22Rv1 (cell line): ENCODE measurements around the gene EPS8L3.

Source experiments
- H3K27ac ChIP-seq: fragments of 450-650 bp; 2 replicates; pipeline ENCODE4 v1.5.1; 2017
- ZFX ChIP-seq: fragments of 450-650 bp; IDR thresholded peaks from 2 replicates; pipeline ENCODE4 v1.6.1; 2017; ENCODE audit warnings: antibody characterized with exemption, borderline replicate concordance
- TF ChIP-seq, protein P1 (sequence below): fragments of 450-650 bp; IDR thresholded peaks from 2 replicates; pipeline ENCODE4 v1.5.1; 2017; ENCODE audit warnings: mild to moderate bottlenecking

Gene EPS8L3

GRCh38 chr1:109728870-109729269 lies 34.9 kb downstream of the EPS8L3 start:
- no peak overlapping the region for H3K27ac ChIP-seq
- no peak for TF ChIP-seq ZFX

DNA sequence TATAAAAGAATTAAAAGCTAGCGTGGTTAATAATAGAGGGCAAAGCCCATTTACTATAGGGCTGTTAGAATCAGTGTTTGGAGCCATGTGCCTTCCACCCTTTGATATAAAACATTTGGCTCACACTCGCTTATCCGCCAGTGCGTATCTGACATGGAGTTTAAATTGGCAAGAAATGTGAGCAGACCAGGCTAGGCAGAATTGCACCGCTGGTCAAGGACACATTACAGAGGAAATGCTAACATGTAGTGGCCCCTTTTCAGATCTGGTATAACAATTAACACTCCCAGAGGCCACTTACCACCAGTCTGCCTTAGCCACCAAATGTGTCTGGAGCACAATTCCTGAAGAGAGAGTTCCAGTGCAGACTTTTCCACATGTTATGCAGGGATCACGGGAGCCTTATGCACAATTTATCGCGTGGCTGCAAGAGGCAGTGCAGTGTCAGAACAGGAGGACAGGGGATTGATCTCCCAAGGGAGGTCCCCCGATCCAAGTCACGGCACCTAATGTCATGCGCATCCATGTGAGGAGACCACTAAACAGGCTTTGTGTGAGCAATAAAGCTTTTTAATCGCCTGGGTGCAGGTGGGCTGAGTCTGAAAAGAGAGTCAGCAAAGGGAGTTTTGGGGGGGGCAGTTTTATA lies 36.9 kb downstream of the EPS8L3 start:
- TF ChIP-seq, protein P1, sequence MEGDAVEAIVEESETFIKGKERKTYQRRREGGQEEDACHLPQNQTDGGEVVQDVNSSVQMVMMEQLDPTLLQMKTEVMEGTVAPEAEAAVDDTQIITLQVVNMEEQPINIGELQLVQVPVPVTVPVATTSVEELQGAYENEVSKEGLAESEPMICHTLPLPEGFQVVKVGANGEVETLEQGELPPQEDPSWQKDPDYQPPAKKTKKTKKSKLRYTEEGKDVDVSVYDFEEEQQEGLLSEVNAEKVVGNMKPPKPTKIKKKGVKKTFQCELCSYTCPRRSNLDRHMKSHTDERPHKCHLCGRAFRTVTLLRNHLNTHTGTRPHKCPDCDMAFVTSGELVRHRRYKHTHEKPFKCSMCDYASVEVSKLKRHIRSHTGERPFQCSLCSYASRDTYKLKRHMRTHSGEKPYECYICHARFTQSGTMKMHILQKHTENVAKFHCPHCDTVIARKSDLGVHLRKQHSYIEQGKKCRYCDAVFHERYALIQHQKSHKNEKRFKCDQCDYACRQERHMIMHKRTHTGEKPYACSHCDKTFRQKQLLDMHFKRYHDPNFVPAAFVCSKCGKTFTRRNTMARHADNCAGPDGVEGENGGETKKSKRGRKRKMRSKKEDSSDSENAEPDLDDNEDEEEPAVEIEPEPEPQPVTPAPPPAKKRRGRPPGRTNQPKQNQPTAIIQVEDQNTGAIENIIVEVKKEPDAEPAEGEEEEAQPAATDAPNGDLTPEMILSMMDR, result no peak
- no peak for TF ChIP-seq ZFX
- H3K27ac ChIP-seq, result peak overlapping the region; percentile 78

DNA sequence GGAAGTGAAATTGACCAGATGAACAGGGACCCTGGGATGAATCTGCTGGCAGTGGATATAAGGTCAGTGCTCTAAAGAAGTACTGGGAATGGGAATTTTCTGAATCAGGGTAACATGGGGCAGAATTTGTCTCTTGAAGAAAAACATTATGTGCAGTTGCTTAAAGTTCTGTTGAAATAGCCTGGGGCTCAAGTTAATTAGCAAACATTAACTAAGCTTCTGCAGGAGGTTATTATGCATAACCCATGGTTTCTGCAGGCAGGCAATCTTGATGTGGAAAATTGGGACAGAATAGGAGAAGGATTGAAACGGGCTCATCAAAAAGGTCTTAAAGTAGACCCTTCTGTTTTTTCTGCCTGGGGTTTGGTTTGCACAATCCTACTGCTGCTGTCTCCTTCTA lies 37.7 kb downstream of the EPS8L3 start:
- peak overlapping the region; percentile 78 for H3K27ac ChIP-seq
- no peak for TF ChIP-seq ZFX
- TF ChIP-seq, protein P1, result no peak

- TF ChIP-seq, protein P1, result no peak
- no peak for TF ChIP-seq ZFX
- peak overlapping the region; percentile 78 for H3K27ac ChIP-seq
Observed at GRCh38 chr1:109725510-109725909, 38.2 kb downstream of the EPS8L3 start.

DNA sequence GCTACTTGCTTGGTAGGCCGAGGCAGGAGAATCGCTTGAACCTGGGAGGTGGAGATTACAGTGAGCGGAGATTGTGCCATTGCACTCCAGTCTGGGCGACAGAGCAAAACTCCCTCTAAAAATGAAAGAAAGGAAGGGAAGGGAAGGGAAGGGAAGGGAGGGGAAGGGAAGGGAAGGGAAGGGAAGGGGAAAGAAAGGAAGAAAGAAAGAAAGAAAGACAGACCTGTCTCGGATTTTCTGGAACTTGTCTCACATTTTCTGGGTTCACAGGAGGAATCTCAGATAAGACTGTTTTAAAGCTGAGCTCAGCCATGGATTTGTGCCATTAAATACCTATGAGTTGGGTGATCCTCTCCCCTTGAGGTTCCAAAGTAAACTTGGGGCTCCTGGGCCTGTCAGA lies 38.8 kb downstream of the EPS8L3 start:
- TF ChIP-seq, protein P1, result no peak
- TF ChIP-seq ZFX, result no peak
- H3K27ac ChIP-seq, result peak overlapping the region; percentile 78

DNA sequence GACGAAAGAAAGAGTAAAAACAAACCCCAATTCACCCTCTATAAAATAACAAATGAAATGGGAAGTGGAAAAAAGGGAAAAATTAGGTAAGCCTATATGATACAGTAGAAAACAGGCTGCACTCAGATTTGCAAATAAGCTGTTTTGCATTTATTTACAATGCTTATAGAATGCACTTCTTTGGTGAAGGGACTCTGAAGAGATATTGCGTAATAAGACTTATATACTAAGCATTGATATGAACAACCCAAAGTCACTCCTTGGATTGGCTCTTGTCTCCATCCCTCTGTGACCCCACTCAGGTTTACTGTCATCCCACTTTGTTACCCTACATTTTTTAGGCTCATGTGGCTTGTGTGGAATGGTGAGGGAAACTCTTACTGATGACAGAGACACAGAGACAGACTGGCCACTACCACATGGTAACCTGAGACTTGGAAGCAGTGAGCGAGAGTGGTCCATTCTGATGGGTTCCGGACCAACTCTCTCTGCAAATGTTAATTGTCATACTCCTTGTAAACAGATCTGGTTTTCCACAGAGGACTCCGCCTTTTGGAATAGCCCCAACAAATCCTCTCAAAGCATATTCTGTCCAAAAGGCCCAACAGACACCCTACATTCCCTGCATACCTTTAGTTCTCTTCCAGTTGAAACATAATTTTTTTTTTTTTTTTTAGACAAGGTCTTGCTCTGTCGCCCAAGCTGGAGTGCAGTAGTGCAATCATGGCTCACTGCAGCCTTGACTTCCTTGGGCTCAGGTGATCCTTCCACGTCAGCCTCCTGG lies 40.6 kb downstream of the EPS8L3 start:
- peak overlapping the region; percentile 78 for H3K27ac ChIP-seq
- no peak for TF ChIP-seq ZFX
- TF ChIP-seq, protein P1, result no peak

DNA sequence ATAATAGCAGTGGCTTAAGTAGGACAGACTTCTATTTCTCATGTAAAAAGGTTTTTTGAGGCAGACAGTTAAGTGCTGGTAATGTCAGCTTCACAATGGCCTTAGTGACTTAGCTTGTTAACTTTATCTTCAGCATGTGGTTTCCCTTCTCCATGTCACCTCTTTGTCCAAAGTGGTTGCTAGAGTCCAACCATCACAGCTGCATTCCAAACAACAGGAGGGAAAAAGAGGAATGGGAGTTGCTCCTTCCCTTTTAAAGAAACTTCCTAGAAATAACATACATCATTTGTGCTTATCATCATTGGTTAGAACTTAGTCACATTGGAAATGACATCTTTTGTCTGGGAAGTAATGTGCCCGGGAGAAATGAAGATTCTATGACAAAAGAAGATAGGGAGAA lies 41.8 kb downstream of the EPS8L3 start:
- H3K27ac ChIP-seq, result no peak overlapping the region
- TF ChIP-seq, protein P1, result no peak
- no peak for TF ChIP-seq ZFX
